ENCODE measurements around the gene SIM2. TPM values are rescaled to one million over a fixed set of nuclear protein-coding genes. Genes with fewer than 3 reads are reported as not detected.
A peak's percentile ranks its signal among the peaks of the same experiment; 100 is the strongest.

Gene SIM2
- total RNA-seq, 4 donors from 2014 or later = 0.42 TPM; not detected in 3

DNA sequence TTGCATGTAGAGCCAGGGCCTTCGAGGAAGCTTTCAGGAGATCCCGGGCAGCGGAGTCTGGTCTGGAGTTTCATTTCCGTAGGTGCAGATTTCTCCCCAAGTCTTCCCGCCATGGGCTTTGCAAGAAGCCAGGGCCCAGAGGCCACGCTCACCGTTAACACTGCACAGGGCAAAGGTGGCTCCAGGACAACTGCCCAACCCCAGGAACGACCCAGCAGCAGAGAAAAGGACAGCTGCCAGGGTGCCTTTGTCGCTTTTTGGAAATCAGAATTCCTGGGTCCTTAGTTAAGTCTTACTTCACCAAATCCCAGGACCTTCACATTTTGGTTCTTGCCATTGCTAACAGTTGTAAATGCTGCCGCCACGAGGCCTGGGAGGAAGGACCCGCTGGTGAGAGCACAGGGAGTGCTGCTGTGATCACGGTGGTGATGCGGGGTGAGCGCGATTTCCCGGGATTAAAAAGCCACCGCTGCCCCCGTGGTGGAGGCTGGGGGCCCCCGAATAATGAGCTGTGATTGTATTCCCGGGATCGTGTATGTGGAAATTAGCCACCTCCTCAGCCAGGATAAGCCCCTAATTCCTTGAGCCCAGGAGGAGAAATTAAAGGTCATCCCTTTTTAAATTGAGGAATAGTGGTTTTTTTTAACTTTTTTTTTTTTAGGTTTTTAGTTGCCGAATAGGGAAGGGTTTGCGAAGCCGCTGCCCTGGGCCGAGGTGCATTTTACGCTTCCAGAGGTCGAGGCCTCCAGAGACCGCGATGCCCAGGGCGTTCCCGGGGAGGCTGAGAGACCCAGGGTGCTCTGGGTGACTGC is 8.2 kb downstream of the SIM2 start:
- 20% methylated on average over 32 of the region's 32 CpGs for WGBS
- TF ChIP-seq POLR2A (IDR thresholded peaks at IDR 0.05; ENCODE audit: low read depth) = no peak
- TF ChIP-seq, protein P1, sequence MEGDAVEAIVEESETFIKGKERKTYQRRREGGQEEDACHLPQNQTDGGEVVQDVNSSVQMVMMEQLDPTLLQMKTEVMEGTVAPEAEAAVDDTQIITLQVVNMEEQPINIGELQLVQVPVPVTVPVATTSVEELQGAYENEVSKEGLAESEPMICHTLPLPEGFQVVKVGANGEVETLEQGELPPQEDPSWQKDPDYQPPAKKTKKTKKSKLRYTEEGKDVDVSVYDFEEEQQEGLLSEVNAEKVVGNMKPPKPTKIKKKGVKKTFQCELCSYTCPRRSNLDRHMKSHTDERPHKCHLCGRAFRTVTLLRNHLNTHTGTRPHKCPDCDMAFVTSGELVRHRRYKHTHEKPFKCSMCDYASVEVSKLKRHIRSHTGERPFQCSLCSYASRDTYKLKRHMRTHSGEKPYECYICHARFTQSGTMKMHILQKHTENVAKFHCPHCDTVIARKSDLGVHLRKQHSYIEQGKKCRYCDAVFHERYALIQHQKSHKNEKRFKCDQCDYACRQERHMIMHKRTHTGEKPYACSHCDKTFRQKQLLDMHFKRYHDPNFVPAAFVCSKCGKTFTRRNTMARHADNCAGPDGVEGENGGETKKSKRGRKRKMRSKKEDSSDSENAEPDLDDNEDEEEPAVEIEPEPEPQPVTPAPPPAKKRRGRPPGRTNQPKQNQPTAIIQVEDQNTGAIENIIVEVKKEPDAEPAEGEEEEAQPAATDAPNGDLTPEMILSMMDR (IDR thresholded peaks at IDR 0.05) = no peak

DNA sequence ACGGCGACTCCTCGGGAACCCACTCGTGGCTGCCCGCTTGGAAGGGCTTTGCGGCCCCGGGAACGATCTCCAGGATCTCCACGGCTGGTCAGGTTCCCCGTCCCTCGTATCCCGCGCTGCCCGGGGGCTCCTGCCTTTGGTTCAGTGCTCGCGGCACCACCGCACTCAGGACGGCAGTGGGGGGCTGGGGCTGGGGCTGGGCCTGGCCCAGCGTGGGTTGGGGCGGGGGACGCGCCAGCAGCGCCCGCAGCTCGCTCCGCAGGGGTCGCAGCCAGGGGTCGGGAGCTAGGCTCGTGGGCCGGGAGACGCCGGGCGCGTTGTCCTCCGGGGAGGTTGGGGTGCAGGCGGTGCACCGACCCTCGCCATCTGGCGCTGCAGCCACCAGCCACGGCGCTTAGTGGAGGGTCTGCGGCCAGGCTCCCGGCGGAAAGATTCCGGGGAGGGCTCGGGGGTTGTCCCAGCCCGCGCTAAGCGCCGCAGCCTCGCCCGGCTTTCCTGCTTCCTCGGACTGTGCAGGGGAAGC is 8.9 kb downstream of the SIM2 start:
- Histone ChIP-seq H3K4me3 (peak overlapping the region; percentile 24 to 43 (median 34)), H3K4me1 (peaks cover 35 to 68% (median 64%) of the 10 kb centered on the region in 4 donors), H3K36me3 (no peaks in the 10 kb centered on the region), H3K27ac (replicated peaks in 1 of 4) (no peak overlapping the region), H3K9me3 (no peaks in the 10 kb centered on the region), H3K27me3 (peaks cover 0 to 100% (median 81%) of the 10 kb centered on the region in 4 donors)
- 3% methylated on average over 24 of the region's 53 CpGs for WGBS
- DNase-seq (ENCODE audit: extremely low spot score) = no peak
- TF ChIP-seq EP300 (IDR thresholded peaks at IDR 0.05) (no peak), POLR2A (IDR thresholded peaks at IDR 0.05; ENCODE audit: low read depth) (no peak), POLR2AphosphoS5 (IDR thresholded peaks at IDR 0.05) (no peak)
- TF ChIP-seq, protein P1 (IDR thresholded peaks at IDR 0.05) = no peak
- intact Hi-C loops (cut with DNase I) = no loop called here

More for the DNA sequence above, 8.2 kb downstream of the SIM2 start:
- Histone ChIP-seq H3K36me3 (no peaks in the 10 kb centered on the region), H3K4me1 (peaks cover 35 to 69% (median 64%) of the 10 kb centered on the region in 4 donors), H3K27me3 (peaks cover 0 to 100% (median 86%) of the 10 kb centered on the region in 4 donors), H3K4me3 (peak overlapping the region in 2 of 4 donors; percentile 34 to 43), H3K27ac (replicated peaks in 1 of 4) (no peak overlapping the region), H3K9me3 (no peaks in the 10 kb centered on the region)
- DNase-seq (ENCODE audit: extremely low spot score) = no peak
- intact Hi-C loops (cut with DNase I) = no loop called here

DNA sequence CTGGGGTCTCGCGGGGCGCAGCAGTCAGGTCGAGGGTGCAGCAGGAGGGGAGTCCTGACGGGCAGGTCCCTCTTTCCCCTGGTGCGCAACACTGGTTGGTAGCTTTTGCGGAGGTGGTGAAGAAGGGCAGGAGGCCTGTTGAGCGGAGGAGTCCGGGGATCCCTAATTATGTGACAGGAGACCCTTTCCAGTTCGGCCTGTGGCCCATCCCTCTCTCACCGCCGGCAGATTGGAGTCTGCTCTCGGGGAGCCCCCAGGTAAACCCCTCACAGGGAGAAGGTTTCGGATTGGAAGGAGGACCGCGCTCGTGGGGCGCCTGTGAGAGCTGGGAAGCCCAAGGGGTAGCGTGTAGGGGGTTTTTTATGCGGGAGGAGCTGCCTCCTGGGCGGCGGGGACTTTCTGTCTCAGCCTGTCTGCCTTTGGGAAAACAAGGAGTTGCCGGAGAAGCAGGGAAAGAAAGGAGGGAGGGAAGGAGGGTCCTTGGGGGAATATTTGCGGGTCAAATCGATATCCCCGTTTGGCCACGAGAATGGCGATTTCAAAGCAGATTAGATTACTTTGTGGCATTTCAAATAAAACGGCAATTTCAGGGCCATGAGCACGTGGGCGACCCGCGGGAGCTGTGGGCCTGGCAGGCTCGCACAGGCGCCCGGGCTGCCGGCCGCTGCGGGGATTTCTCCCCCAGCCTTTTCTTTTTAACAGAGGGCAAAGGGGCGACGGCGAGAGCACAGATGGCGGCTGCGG is 9.5 kb downstream of the SIM2 start:
- Histone ChIP-seq H3K4me3 (peak overlapping the region; percentile 24 to 43 (median 34)), H3K9me3 (no peaks in the 10 kb centered on the region), H3K4me1 (peaks cover 35 to 68% (median 64%) of the 10 kb centered on the region in 4 donors), H3K27ac (replicated peaks in 1 of 4) (no peak overlapping the region), H3K27me3 (peaks cover 0 to 100% (median 77%) of the 10 kb centered on the region in 4 donors), H3K36me3 (no peaks in the 10 kb centered on the region)
- WGBS = 3% methylated on average over 36 of the region's 44 CpGs
- no peak for TF ChIP-seq POLR2A (IDR thresholded peaks at IDR 0.05; ENCODE audit: low read depth)
- TF ChIP-seq, protein P1 (IDR thresholded peaks at IDR 0.05) = no peak
- no peak for TF ChIP-seq POLR2AphosphoS5 (IDR thresholded peaks at IDR 0.05)
- TF ChIP-seq EP300 (IDR thresholded peaks at IDR 0.05) = no peak
- no peak for DNase-seq (ENCODE audit: extremely low spot score)
- intact Hi-C loops (cut with DNase I) = no loop called here

GRCh38 chr21:36709030-36709867 is 10.3 kb downstream of the SIM2 start:
- Histone ChIP-seq H3K27me3 (peaks cover 0 to 100% (median 74%) of the 10 kb centered on the region in 4 donors), H3K27ac (replicated peaks in 1 of 4) (no peak overlapping the region), H3K4me3 (peak overlapping the region; percentile 24 to 43 (median 34)), H3K36me3 (no peaks in the 10 kb centered on the region), H3K9me3 (no peaks in the 10 kb centered on the region), H3K4me1 (peaks cover 35 to 66% (median 63%) of the 10 kb centered on the region in 4 donors)
- no peak for DNase-seq (ENCODE audit: extremely low spot score)
- TF ChIP-seq POLR2A (IDR thresholded peaks at IDR 0.05; ENCODE audit: low read depth) = no peak
- no peak for TF ChIP-seq EP300 (IDR thresholded peaks at IDR 0.05)
- TF ChIP-seq, protein P1 (IDR thresholded peaks at IDR 0.05) = no peak
- TF ChIP-seq POLR2AphosphoS5 (IDR thresholded peaks at IDR 0.05) = no peak
- 3% methylated on average over 37 of the region's 55 CpGs for WGBS
- intact Hi-C loops (cut with DNase I) = no loop called here
